ENCODE results near the gene SLAMF6. TPM values are rescaled to one million over a fixed set of nuclear protein-coding genes. Genes with fewer than 3 reads are reported as not detected.
"Not testable (repeated sequence)": the region's sequence is repeated elsewhere in the genome, so short reads cannot be mapped to it uniquely, and the experiment has no call there.

Gene SLAMF6
- total RNA-seq, 1 experiment from 2014 or later = not detected

DNA sequence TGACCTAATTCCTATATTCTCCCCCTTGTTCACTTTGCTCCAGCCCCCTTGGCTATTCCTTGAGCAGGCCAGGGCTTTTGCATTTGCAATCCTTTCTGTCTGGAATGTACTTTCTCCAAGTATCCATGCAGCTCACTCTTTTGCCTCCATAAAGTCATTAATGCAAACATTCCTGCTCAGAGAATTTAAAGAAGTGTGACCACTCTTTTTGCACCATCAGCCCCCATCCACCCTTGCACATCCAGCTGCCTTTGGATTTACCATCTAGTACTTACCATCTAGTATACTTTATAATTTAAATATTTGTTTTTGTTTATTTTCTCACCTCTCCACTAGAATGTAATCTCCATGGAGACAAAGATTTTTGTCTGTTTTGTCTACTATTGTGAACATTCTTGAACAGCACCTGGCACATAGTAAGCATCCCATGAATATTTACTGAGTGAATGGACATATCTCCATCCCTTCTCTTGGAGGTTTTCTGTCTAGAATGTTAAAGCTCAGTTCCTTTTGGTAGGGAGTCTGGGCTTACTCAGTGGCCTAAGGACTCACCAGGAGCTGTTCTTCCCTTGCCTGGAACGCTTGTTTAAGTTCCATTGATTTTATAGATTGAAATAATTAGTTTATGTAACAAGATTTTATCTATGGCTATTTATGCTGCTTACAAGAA is 22.6 kb downstream of the SLAMF6 start:
- CTCF ChIA-PET = no interaction called here
- H3K4me1 Mint-ChIP-seq (ENCODE audit: low read depth, unreplicated experiment) = no peaks in the 10 kb centered on the region
- peaks cover 30% of the 10 kb centered on the region for H3K27me3 Mint-ChIP-seq (ENCODE audit: unreplicated experiment)
- H3K36me3 Mint-ChIP-seq (ENCODE audit: insufficient read depth, unreplicated experiment) = no peaks in the 10 kb centered on the region
- H3K4me3 Mint-ChIP-seq (ENCODE audit: low read depth, unreplicated experiment) = no peak overlapping the region
- intact Hi-C loops (cut with micrococcal nuclease; ENCODE audit: unreplicated experiment) = no loop called here
- no peak for DNase-seq
- H3K9me3 Mint-ChIP-seq (ENCODE audit: low read depth, unreplicated experiment) = no peaks in the 10 kb centered on the region
- TF ChIP-seq, protein P1, sequence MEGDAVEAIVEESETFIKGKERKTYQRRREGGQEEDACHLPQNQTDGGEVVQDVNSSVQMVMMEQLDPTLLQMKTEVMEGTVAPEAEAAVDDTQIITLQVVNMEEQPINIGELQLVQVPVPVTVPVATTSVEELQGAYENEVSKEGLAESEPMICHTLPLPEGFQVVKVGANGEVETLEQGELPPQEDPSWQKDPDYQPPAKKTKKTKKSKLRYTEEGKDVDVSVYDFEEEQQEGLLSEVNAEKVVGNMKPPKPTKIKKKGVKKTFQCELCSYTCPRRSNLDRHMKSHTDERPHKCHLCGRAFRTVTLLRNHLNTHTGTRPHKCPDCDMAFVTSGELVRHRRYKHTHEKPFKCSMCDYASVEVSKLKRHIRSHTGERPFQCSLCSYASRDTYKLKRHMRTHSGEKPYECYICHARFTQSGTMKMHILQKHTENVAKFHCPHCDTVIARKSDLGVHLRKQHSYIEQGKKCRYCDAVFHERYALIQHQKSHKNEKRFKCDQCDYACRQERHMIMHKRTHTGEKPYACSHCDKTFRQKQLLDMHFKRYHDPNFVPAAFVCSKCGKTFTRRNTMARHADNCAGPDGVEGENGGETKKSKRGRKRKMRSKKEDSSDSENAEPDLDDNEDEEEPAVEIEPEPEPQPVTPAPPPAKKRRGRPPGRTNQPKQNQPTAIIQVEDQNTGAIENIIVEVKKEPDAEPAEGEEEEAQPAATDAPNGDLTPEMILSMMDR (IDR thresholded peaks at IDR 0.05; ENCODE audit: unreplicated experiment) = no peak
- no peak overlapping the region for H3K27ac Mint-ChIP-seq (ENCODE audit: unreplicated experiment)
- BruUV-seq (replicated peaks) = no TSS peak

- CTCF ChIA-PET = no interaction called here
Measured at GRCh38 chr1:160499631-160500030, 23.4 kb downstream of the SLAMF6 start.

DNA sequence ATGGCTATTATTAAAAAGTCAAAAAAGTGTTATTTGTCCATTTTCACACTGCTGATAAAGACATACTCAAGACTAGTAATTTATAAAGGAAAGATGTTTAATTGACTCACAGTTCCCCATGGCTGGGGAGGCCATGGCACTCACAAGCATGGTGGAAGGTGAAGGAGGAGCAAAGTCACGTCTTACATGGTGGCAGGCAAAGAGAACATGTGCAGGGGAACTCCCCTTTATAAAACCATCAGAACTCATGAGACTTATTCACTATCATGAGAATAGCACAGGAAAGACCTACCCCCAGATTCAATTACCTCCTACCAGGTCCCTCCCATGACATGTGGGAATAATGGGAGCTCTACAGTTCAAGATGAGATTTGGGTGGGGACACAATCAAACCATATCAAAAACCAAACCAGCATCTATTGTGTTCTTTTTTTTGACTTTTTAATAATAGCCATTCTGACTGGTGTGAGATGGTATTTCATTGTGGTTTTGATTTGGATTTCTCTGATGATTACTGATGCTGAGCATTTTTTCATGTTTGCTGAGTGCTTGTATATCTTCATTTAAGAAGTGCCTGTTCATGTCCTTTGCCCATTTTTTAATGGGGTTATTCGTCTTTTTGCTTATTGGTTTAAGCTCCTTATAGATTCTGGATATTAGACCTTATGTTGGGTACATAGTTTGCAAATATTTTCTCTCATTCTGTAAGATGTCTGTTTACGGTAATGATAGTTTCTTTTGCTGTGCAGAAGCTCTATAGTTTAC is 24.6 kb downstream of the SLAMF6 start:
- H3K4me3 Mint-ChIP-seq (ENCODE audit: low read depth, unreplicated experiment); BruUV-seq (replicated peaks); intact Hi-C loops (cut with micrococcal nuclease; ENCODE audit: unreplicated experiment); CTCF ChIA-PET; H3K27ac Mint-ChIP-seq (ENCODE audit: unreplicated experiment); H3K9me3 Mint-ChIP-seq (ENCODE audit: low read depth, unreplicated experiment); H3K4me1 Mint-ChIP-seq (ENCODE audit: low read depth, unreplicated experiment); DNase-seq; H3K36me3 Mint-ChIP-seq (ENCODE audit: insufficient read depth, unreplicated experiment): not testable (repeated sequence)
- peaks cover 25% of the 10 kb centered on the region for H3K27me3 Mint-ChIP-seq (ENCODE audit: unreplicated experiment)

More at GRCh38 chr1:160499631-160500030, 23.4 kb downstream of the SLAMF6 start:
- intact Hi-C loops (cut with micrococcal nuclease; ENCODE audit: unreplicated experiment) = no loop called here
- no peaks in the 10 kb centered on the region for H3K9me3 Mint-ChIP-seq (ENCODE audit: low read depth, unreplicated experiment)
- H3K4me1 Mint-ChIP-seq (ENCODE audit: low read depth, unreplicated experiment) = no peaks in the 10 kb centered on the region
- peaks cover 27% of the 10 kb centered on the region for H3K27me3 Mint-ChIP-seq (ENCODE audit: unreplicated experiment)
- DNase-seq = no peak
- no peak overlapping the region for H3K27ac Mint-ChIP-seq (ENCODE audit: unreplicated experiment)
- TF ChIP-seq, protein P1 (IDR thresholded peaks at IDR 0.05; ENCODE audit: unreplicated experiment) = no peak
- no peak overlapping the region for H3K4me3 Mint-ChIP-seq (ENCODE audit: low read depth, unreplicated experiment)
- no TSS peak for BruUV-seq (replicated peaks)
- no peaks in the 10 kb centered on the region for H3K36me3 Mint-ChIP-seq (ENCODE audit: insufficient read depth, unreplicated experiment)

GRCh38 chr1:160496334-160496733 is 26.7 kb downstream of the SLAMF6 start:
- no peak overlapping the region for H3K4me3 Mint-ChIP-seq (ENCODE audit: low read depth, unreplicated experiment)
- CTCF ChIA-PET = no interaction called here
- intact Hi-C loops (cut with micrococcal nuclease; ENCODE audit: unreplicated experiment) = no loop called here
- no peak overlapping the region for H3K27ac Mint-ChIP-seq (ENCODE audit: unreplicated experiment)
- peaks cover 3% of the 10 kb centered on the region for H3K27me3 Mint-ChIP-seq (ENCODE audit: unreplicated experiment)
- H3K4me1 Mint-ChIP-seq (ENCODE audit: low read depth, unreplicated experiment) = no peaks in the 10 kb centered on the region
- TF ChIP-seq, protein P1 (IDR thresholded peaks at IDR 0.05; ENCODE audit: unreplicated experiment) = no peak
- no peaks in the 10 kb centered on the region for H3K9me3 Mint-ChIP-seq (ENCODE audit: low read depth, unreplicated experiment)
- DNase-seq = no peak
- no peaks in the 10 kb centered on the region for H3K36me3 Mint-ChIP-seq (ENCODE audit: insufficient read depth, unreplicated experiment)
- BruUV-seq (replicated peaks) = no TSS peak
